ENCODE results near the gene CHRND.

DNA sequence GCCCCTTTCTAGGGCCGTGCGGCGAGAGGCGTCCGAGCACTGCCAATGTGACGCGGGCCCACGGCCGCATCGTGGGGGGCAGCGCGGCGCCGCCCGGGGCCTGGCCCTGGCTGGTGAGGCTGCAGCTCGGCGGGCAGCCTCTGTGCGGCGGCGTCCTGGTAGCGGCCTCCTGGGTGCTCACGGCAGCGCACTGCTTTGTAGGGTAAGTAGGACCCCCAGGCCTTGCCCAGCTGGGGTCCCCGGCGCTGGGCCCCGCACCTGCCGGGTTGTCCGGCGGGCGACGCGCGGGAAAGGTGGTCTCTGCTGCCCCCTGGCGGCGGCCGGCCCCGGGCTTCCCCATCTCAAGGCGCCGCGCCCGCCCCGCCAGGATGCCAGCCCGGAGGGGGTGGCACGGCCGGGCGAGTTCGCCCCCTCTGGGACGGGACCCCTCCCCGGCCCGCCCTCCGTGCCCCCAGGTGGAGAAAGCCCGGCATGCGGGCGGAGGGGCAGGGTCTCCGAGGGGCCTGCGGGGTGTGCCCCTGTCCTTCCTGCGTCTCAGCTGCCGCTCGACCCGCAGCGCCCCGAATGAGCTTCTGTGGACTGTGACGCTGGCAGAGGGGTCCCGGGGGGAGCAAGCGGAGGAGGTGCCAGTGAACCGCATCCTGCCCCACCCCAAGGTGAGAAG, 3.9 kb upstream of the CHRND start:
- TF ChIP-seq, protein P1, sequence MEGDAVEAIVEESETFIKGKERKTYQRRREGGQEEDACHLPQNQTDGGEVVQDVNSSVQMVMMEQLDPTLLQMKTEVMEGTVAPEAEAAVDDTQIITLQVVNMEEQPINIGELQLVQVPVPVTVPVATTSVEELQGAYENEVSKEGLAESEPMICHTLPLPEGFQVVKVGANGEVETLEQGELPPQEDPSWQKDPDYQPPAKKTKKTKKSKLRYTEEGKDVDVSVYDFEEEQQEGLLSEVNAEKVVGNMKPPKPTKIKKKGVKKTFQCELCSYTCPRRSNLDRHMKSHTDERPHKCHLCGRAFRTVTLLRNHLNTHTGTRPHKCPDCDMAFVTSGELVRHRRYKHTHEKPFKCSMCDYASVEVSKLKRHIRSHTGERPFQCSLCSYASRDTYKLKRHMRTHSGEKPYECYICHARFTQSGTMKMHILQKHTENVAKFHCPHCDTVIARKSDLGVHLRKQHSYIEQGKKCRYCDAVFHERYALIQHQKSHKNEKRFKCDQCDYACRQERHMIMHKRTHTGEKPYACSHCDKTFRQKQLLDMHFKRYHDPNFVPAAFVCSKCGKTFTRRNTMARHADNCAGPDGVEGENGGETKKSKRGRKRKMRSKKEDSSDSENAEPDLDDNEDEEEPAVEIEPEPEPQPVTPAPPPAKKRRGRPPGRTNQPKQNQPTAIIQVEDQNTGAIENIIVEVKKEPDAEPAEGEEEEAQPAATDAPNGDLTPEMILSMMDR (conservative IDR thresholded peaks at IDR 0.05; ENCODE audit: low read depth, low read length): peak; percentile 70
- TF ChIP-seq MXI1 (IDR thresholded peaks at IDR 0.05; ENCODE audit: borderline replicate concordance, low read depth, low read length): no peak
- TF ChIP-seq POLR2A (IDR thresholded peaks at IDR 0.05; ENCODE audit: low read depth, low read length): no peak
- TF ChIP-seq, protein P2, sequence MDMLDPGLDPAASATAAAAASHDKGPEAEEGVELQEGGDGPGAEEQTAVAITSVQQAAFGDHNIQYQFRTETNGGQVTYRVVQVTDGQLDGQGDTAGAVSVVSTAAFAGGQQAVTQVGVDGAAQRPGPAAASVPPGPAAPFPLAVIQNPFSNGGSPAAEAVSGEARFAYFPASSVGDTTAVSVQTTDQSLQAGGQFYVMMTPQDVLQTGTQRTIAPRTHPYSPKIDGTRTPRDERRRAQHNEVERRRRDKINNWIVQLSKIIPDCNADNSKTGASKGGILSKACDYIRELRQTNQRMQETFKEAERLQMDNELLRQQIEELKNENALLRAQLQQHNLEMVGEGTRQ (IDR thresholded peaks at IDR 0.05; ENCODE audit: low read depth, low read length): no peak
- no peak for TF ChIP-seq CEBPB (IDR thresholded peaks at IDR 0.05; ENCODE audit: low read depth, low read length)
